Stimulated activated CD8-positive, alpha-beta memory T cell treated with anti-CD3 and anti-CD28 coated beads, Interleukin-15, amount 100 ng/mL, for 24 hours (primary cell): ENCODE data around the gene GRID2.
"Not testable (repeated sequence)": the region's sequence is repeated elsewhere in the genome, so short reads cannot be mapped to it uniquely, and the experiment has no call there.

ENCODE experiments used
- DNase-seq: peaks from one replicate; pipeline ENCODE4 v3.0.0-alpha.2; 2020; ENCODE audit warnings: low read depth

GRID2 gene

DNA sequence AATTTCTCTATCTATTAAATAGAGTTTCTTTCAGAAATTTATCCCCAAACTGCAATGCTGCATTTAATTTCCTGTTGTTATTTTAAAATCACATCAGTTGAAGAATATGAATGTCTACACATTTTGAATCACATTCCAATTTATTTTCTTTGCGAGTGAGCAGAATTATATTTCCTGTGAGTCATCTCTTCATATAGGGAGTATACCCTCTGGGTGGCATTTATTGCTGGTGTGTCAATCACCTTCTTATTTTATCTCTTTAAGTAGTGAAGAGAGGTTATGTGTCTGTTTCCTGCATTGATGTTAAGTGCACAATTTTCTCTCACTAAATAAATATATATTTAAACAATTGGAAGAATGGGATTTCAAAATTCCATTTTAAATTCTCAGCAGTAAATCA is 1013.8 kb downstream of the GRID2 start:
- no peak for DNase-seq

DNA sequence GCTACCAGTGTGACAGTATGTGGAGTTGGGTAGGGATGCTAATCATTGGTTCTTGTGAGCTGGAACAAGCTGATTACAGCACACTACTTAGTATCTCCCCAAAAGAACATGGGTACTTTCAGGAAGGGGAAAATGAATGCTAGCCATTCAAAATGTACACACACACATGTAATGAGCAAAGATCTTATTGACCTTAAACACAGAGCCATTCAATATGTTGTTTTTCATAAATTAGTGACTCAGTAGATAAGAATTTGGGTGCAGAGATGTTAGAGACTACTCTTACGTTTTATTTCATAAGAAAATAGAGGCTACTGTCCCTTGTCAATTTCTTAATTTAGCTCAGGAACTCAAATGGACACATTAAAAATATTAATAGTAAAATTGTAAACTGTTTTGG is 1015.3 kb downstream of the GRID2 start:
- no peak for DNase-seq

DNA sequence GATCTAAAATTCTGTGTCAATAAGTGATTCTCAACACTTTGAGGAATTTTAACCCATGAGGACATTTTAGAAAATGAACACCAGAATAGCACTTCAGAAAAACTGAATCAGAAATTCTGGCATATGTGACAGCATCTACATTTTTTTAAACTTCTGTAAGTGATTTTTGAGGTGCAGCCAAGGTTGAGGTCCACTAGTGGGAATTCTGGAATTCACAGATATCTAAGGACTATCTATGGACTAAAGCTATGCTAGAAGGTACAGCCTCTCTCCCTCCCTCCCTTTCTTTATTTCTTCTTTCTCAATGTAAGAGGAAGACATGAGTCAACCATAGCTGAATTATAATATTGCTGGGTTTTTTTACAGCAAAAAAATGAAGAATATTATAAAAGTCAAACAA is 1016.6 kb downstream of the GRID2 start:
- no peak for DNase-seq

DNA sequence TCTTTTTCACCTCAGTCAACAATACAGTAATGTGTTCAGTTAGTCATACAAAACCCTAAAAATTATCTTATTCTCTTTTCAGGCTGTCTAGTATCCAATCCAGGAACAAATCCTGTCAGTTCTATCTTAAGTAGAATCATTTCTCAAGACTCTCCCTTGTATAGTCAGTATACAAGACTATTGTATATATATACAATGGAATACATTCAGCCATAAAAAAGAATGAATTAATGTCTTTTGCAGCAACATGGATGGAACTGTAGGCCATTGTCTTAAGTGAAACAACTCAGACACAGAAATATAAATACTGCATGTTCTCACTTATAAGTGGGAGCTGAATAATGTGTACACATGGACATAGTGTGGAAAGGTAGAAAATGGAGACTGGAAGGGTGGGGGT is 1023.6 kb downstream of the GRID2 start:
- DNase-seq: no peak

DNA sequence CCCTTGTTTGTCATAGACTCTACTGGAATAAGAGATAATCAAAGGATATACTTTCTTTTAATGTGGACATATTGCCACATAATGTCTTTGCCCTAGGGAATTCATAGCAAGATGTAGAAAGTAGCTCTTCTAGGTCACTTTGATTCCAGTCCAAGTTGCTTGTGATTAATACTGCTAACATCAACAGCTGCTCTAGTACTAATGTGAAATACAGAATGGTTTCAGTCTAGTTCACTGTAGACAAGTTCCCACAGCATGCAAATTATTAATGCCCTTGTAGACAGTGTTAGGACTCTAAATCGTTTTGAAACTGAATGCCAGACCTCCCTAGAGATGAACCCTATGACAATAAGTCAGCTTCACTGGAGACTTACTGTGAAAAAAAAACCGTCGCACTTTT is 1030.2 kb downstream of the GRID2 start:
- DNase-seq: no peak

DNA sequence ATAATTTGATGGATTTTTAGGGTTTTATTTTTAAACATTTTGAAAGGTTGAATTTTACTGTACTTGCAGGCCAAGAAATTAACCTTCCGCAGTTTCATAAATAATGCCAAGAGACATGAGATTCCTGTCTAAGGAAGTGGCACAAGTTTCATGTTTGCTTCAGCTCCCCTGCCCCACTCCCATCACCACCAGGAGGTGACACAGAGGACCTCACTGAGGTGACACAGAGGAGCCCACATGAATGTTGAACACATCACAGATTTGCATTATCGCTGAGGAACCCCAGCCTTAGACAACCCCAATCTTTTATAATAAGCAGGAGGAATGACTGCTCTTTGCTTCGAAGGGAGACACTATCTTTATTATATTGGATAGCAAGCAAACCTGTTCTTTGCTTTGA is 1033.4 kb downstream of the GRID2 start:
- no peak for DNase-seq

- no peak for DNase-seq
These were observed 1039.0 kb downstream of the GRID2 start for GRCh38 chr4:93342738-93343137.

- no peak for DNase-seq
These were observed 1043.1 kb downstream of the GRID2 start for GRCh38 chr4:93346840-93347239.

DNA sequence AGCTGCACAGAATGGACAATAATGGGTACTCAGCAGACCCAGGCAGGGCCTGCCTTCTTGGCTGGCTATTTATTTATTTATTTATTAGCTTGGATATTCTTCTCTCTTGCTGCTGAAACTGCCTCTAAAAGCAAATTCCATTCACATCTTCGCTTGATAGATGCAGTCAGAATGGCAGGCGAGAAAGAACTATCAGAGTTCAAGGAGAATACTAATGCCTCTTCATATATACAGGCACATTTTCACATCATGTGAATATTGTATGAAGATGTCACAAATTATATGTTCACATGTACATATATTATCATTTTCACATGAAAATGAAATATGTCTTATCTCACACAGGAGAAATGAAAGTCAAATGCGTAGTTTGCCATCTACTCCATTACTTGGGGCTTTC is 1045.1 kb downstream of the GRID2 start:
- no peak for DNase-seq

DNA sequence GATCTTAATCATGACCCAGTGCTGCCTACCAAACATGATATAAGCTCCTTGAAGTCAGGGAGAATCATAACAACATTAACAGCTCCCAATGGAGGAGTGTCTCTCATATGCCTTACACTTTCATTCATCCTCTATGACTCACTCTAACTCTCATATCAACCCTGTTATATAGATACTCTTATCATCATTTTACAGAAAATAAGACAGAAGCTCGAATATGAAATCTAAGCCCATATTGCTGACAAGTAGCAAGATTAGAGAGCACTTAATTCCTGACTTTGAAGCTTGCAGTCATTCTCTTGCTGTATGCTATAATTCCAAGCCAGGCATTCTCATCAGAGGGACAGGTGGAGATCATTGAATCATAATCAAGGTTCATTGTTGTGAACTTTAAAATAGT is 1048.1 kb downstream of the GRID2 start:
- DNase-seq: no peak

DNA sequence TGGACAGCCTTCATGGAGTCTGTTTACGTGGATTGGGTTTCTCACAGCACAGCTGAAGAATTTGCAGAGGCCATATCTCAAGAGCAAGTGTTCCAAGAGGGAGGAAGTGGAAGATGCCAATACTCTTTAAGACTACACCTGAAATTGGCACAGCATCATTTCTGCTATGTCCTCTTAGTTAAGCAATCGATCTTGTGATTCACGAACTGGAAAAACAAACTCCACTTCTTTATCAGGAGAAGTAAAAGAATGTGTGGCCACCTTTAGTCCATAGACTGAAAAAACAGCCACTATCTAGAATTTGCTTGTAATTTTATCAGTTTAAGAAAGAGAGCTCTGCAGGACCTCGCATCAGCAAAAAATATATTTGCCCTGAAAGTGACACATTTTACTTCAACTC is 1051.6 kb downstream of the GRID2 start:
- DNase-seq: no peak

DNA sequence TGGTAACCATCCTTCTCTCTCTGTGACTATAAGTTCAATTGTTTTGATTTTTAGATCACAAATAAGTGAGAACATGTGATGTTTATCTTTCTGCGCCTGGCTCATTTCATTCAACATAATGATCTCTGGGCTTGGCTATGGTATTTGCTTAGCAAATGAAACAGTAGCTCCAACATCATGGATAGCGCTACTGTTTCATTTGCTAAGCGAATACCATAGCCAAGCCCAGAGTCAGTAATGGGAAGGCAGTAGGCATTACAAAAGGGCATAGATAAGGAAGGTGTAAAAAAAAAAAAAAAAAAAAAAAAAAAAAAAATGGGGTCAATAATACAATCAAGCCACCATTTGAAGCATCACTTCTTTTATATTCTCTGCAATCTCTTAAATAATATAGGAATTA is 1055.8 kb downstream of the GRID2 start:
- DNase-seq: no peak

DNA sequence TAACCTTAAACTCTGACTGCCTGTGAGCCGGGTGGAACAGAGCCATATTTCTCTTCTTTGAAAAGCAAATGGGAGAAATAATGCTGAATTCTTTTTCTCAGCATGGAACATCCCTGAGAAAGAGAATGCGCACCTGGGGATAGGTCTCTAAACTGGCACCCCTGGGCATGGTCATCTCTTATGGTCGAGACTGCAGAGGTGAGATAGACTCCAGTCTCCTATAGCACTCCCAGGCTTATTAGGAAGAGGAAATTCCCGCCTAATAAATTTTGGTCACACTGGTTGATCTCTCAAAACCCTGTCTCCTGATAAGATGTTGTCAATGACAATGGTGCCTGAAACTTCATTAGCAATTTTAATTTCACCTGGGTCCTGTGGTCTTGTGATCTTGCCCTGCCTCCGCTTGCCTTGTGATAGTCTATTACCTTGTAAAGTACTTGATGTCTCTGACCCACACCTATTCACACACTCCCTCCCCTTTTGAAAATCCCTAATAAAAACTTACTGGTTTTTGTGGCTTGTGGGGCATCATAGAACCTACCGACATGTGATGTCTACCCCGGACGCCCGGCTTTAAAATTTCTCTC is 1062.5 kb downstream of the GRID2 start:
- not testable (repeated sequence) for DNase-seq

- DNase-seq: no peak
These were observed 1065.2 kb downstream of the GRID2 start for GRCh38 chr4:93368968-93369367.

- no peak for DNase-seq
These were observed 1066.5 kb downstream of the GRID2 start for GRCh38 chr4:93370256-93370655.

GRCh38 chr4:93373893-93374860 is 1070.4 kb downstream of the GRID2 start:
- DNase-seq: no peak

GRCh38 chr4:93384241-93384640 is 1080.5 kb downstream of the GRID2 start:
- no peak for DNase-seq

DNA sequence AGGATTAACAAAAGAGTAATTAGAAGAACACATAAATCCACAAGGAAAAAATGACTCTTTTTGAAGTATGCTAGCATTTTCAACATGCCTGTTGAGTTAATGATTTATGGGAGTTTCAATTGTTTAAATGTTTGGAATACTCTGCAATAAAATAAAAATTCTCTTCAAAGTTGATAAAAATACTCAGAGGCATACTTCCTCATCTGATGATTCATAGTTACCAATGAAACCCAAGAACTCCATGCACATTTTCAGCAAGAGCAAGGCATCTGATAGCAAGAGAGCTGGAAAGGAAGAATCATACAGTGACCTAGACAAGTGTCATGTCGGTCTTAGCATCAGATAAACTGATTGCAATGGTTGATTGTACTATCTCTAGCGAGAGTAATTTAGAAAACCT is 1081.1 kb downstream of the GRID2 start:
- no peak for DNase-seq

GRCh38 chr4:93394545-93395081 is 1090.8 kb downstream of the GRID2 start:
- DNase-seq: no peak

GRCh38 chr4:93396272-93396671 is 1092.5 kb downstream of the GRID2 start:
- DNase-seq: no peak

- DNase-seq: no peak
These were observed 1099.8 kb downstream of the GRID2 start for GRCh38 chr4:93403571-93403970.

DNA sequence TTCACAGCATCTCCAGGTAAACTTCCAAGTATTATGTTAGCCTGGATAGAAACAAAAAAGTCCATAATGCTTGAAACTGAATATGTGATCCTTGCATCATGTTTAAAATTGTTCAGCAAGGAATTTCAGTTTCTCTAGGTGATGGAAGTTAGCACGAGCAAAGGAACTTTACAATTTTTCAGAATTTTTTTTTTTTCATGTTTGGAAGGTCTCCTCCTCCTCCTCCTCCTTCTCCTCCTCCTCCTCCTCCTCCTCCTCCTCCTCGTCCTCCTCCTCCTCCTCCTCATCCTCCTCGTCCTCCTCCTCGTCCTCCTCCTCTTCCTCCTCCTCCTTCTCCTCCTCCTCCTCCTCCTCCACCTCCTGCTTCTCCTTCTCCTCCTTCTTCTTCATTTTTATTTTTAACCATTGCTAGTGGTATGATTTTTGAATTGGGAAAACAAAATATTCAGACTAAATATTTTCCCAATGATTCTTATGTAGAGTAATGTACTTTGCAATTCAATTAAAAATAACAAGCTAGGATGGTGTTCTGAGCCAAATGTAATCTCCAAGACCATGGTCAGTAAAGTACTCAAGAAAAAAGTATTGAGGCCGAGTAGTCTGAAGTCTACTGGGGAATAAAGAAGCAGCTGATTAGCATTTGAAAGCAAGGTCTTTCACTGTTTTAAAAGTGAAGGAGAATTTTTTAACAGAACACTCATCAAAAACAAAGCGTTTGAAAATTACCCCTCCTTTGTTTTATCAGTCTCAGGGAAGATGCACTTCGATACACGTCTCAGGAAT is 1103.9 kb downstream of the GRID2 start:
- no peak for DNase-seq

- no peak for DNase-seq
These were observed 1105.3 kb downstream of the GRID2 start for GRCh38 chr4:93409035-93409434.
